HG03159 (cell line): ENCODE data around the gene TCF21.
"Not testable (repeated sequence)": the region's sequence is repeated elsewhere in the genome, so short reads cannot be mapped to it uniquely, and the experiment has no call there.

Experiments used
- ATAC-seq: cut with Tn5 transposase; IDR thresholded peaks from one replicate; pipeline ENCODE4 v1.9.1; 2021; ENCODE audit warnings: mild to moderate bottlenecking, moderate library complexity; ENCODE audit not compliant: unreplicated experiment

TCF21 gene

DNA sequence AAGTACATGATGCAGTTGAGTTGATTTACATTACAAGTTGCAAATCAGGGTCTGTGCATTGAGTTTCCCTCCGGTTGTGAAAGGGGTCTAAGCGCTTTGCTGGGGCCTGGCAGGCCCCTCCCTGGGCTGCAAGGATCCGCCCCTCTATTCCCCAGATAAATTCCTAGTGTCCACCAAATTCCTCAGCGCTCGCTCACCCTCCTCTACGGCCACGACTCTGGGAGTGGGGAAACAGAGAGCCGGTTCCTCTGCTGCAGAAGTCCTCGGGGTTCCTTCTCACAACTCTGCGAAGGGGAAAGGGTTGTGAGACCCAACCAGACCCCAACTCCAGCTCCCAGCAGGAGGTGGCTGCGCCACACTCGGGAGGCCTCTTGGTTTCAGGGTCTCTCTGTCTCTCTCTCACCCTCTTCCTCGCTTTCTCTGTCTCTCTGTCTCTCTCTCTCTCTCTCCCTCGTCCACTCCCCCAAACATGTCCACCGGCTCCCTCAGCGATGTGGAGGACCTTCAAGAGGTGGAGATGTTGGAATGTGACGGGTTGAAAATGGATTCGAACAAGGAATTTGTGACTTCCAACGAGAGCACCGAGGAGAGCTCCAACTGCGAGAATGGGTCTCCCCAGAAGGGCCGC lies at the start of gene TCF21:
Gene TCF21, plus strand, starts transcription at position 185 of the 628 bp plus-strand sequence. Its CDS starts 285 bp downstream, at position 470.
- ATAC-seq = no peak

- ATAC-seq = no peak
These were observed 47.7 kb upstream of the TCF21 start for GRCh38 chr6:133841176-133841575.

DNA sequence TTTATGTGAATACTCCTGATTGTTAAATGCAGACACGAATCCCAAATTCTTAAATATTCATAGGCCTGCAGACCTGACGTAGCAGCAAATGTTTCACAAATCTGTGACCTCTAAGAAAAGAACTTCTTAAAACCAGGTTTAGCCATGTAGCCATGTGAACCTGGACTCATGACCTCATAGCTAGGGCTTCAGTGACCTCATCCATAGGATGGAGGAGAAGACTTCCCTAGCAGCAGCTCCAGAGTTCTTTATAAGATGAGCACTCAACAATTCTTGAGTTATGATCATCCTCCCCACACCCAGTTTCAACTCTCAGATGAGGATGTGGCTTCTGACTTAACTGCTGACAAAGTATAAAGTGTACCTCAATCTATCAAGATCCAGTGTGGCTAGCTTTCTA lies 45.8 kb upstream of the TCF21 start:
- ATAC-seq = no peak

DNA sequence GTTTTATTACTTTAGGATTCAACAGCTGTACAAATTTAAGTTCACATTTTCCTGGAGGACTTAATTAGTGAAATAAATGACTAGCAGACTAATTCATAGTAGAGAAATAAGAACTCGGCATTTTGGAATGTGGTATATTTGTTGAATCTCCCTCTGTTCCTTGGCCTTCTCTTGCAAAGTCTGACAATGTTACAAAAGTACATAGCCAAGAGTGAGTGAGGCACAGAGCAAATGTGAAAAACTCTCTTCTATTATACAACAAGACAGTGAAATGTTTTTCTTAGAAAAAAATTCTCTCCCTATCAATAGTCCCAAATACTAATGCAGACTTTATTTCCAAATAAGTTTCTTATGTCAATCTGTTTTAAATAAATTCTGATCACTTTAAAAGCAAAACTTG lies 44.2 kb upstream of the TCF21 start:
- ATAC-seq = no peak

DNA sequence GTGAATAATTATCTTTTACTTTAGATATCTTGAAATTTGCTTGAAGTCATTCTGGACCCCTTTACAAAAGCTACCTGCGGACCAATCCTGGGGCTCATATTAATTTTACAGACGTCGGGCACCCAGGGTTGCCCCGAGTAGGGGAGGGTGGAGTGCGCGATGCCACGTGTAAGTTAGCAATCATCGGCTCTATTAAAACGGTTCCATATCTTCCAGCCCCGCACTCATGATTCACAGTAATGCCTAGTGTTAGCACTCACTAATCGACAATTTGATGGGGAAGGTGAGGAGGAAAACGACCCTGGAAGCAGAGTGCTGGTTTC lies 34.9 kb upstream of the TCF21 start:
- no peak for ATAC-seq

GRCh38 chr6:133854364-133855275 lies 34.3 kb upstream of the TCF21 start:
- no peak for ATAC-seq

DNA sequence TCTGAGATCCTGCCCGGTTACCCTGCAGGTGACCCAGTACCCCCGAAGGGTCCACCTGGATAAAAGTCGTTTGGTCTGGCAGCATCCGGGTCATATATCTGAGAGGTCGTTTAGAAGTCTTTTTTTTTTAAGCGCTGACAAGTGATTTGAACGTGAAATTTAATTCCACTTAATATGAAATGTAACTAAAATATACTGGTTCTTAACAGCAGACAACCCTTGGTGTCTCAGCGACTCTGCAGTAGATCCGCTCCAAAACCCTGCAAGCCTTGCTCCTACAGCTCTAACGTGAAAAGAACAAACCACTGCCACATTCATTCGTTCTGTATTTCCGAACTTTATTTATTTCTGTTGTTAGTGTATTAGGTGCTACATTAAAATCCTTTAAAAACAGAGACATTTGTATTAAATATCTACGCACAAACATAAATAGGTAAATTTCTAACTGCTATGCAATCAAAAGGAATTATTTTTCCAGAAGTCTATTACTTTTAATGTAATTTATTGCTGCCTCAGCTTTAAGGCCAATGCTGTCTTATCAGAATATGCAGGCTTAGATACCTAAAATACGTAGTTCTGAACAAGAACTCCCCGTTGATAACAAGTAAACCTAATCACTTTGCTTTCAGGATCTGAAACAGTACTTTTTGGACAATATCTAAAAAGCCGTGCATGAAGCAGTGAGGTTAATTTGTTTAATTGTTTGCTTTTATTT lies 33.5 kb upstream of the TCF21 start:
- ATAC-seq = no peak

DNA sequence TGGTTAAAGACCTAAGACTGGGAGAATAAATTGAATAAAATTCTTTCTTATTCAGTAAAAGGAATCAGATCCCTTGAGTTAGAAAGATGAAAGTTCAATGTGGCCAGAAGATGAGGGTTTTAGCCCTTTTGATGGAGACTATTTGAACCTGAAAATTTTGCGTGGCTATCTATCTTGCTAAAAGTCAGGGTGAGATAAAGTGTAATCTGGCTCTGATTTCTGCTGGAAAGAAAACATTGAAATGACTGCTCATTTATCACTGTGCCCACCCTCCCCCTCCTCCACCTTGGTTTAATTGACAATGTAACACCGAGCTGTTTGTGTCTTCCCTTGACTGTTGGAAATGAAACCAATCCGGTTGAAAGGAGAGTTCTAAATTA lies 32.9 kb upstream of the TCF21 start:
- no peak for ATAC-seq

GRCh38 chr6:133856911-133857310 lies 32.0 kb upstream of the TCF21 start:
- no peak for ATAC-seq

GRCh38 chr6:133857696-133858095 lies 31.2 kb upstream of the TCF21 start:
- ATAC-seq = no peak

DNA sequence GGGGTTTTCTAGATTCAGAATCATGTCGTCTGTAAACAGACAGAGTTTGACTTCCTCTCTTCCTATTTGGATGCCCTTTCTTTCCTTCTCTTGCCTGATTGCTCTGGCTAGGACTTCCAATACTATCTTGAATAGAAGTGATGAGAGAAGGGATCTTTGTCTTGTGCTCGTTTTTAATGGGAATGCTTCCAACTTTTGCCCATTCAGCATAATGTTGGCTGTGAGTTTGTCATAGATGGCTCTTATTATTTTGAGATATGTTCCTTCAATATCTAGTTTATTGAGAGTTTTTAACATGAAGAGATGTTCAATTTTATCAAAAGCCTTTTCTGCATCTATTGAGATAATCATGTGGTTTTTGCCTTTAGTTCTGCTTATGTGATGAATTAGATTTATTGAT lies 27.6 kb upstream of the TCF21 start:
- not testable (repeated sequence) for ATAC-seq

DNA sequence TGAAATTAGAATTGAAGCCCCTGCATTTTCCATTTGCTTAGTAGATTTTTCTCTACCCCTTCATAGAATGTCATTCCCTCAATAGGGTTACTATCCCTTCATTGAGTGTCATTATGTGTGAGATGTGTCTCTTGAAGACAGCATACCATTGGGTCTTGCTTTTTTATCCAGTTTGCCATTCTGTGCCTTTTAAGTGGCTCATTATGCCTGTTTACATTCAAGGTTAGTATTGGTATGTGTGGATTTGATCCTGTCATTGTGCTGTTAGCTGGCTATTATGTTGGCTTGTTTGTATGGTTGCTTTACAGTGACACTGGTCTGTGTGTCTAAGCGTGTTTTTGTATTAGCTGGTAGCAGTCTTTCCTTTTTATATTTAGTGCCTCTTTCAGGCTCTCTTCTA lies 25.7 kb upstream of the TCF21 start:
- no peak for ATAC-seq

- no peak for ATAC-seq
These were observed 23.2 kb upstream of the TCF21 start for GRCh38 chr6:133865680-133866079.

DNA sequence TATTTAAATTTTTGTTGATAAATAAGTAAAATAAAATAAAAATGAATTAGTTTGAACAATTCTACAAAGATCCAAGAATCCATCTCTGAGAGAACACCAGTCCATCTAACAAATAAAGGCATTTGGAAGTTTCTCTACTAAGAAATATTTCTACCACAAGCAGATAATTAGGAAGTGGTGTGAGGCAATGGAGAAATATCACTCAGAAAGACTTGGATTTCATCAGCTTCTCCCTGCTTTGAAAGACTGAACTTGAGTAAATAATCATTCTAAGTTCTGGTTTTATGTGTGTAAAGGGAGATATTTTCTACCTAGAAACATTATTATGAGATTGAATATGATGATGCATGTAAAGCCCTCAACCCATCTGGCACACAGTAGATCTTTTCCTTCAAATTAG lies 17.8 kb upstream of the TCF21 start:
- ATAC-seq = no peak

GRCh38 chr6:133873538-133873937 lies 15.4 kb upstream of the TCF21 start:
- ATAC-seq = no peak

DNA sequence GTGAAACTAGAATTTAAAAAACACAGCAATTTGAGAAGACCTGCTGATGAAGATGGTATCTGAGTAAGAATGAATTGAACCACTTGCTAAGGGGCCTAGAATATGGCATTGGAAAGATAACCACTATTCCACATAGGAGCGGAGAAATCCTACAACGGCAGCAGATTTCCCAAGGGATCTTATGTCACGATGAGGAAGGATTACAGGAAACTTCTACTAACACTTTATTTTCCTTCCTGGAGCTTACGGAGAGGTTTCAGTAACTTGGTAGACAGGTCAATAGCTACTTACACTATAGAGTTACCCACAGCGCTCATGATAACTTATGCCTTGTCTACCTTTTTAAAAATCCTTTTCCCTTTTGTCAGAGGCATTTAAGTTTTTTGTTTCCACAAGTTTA lies 11.8 kb upstream of the TCF21 start:
- no peak for ATAC-seq

- ATAC-seq = no peak
These were observed 8.9 kb upstream of the TCF21 start for GRCh38 chr6:133880006-133880405.

DNA sequence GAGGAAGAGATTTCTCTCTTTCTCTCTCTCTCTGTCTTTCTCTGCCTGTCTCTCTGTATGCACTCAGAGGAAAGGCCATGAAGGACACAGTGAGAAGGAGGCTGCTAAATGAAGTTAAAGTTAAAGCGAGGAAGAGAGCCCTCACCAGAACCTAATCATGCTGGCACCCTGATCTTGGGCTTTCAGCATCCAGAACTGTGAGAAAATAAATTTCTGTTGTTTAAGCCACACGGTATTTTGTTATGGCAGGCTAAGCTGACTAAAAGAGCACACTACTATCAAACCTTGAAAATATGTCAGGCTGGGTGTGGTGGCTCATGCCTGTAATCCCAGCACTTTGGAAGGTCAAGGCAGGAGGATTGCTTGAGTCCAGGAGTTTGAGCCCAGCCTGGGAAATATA lies 8.0 kb upstream of the TCF21 start:
- ATAC-seq = no peak

GRCh38 chr6:133886104-133886775 lies 2.7 kb upstream of the TCF21 start:
- no peak for ATAC-seq

- ATAC-seq = no peak
These were observed 1.6 kb upstream of the TCF21 start for GRCh38 chr6:133887156-133887879.

DNA sequence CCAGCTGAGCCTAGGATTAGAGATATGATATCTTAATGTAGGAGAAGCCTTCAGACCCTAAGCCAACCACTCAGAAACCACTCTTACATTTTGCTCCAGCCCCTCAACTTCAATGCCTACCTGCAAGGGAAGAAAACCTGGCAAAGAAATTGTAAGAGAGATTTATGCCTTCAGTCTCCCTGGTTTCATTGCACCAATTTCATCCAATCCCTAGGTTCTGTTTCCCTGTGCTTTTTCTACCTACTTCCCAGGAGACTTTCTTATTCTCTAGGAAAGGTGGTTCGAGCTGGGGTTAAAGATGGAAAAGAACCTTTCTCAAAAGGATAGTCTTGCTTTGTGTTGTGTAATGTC lies 1.1 kb upstream of the TCF21 start:
- ATAC-seq = no peak
